RWPE1 (cell line): ENCODE measurements around the gene ANKRD12.

ENCODE experiments used
- CTCF ChIA-PET: fragments of 350-600 bp; sonication (Branson Sonifier 250); formaldehyde crosslinking; extraction: SDS; loops from one replicate; lab custom pipeline; 2021; lab: Yijun Ruan, JAX
- POLR2A ChIA-PET: fragments of 400-600 bp; formaldehyde crosslinking; extraction: SDS; loops from one replicate; lab custom pipeline; 2020; ENCODE audit warnings: antibody characterized with exemption; ENCODE audit not compliant: low non-redundant PET; lab: Yijun Ruan, JAX
- DNase-seq: peaks from one replicate; pipeline ENCODE4 v3.0.0; 2012; ENCODE audit warnings: low spot score
- H3K27ac ChIP-seq: fragments of 450-650 bp; 2 replicates; pipeline ENCODE4 v1.5.1; 2017
- CTCF ChIP-seq: fragments of 450-650 bp; conservative IDR thresholded peaks from 2 replicates; pipeline ENCODE4 v1.5.1; 2017; ENCODE audit warnings: low read depth, mild to moderate bottlenecking

Gene ANKRD12

DNA sequence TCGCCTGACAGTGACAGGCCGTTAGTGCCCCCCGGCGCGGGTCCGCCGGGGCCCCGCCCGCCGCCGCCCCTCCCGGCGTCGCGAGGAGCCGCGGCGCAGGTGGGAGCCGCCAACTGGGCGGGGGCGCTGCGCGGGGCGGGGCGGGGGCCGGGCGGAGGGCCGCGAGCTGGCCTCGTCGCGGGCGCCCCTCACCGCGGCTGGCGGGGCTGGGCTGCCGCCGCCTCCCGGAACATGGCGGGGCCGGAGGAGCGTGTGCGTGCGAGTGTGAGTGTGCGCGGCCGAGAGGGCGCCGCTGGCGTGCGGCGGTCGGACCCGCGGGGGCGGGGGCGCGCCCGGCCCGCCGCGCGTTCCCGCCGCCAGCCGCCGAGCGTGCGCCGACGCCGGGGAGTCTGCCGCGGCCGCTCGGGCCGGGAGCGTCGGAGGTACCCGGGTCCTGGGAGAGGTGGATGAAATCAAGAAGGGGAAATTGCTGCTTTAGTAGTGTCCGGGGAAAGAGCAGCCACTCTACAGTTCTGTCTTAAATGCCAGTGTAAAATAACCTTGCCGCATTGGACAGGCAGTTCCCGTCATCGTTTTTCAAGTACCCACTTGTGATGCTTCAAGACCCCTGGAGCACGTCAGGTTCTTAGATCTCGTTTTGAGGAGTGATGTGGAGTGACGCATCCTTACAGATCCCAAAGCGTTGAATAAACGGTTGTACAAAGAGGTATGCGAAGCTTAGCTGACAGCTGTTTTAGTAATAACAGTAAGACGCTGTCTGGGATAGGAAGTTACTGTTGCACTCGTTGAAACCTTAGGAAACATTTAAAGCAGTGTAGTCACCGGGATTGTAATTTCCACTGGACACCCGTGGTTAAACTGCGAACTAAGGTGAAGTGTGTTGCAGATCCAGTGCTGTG is 836 bp downstream of the ANKRD12 start:
- H3K27ac ChIP-seq: peak overlapping the region; percentile 100
- TF ChIP-seq CTCF: no peak
- peak; percentile 62 for DNase-seq
- CTCF ChIA-PET: interaction anchor here (1.3 kb wide), 1 partner anchor 64 kb away, joined by 3 read pairs; no protein-coding TSS in a partner anchor
- POLR2A ChIA-PET: interaction anchor here (0.9 to 1.1 kb wide), 2 partner anchors 21 to 35 kb away, joined by 3 to 6 read pairs; partner anchors contain the start of gene NDUFV2

- H3K27ac ChIP-seq: no peak overlapping the region
- no peak for DNase-seq
- POLR2A ChIA-PET: no interaction called here
- CTCF ChIA-PET: interaction anchor here (0.6 to 1.7 kb wide), 2 partner anchors 8 to 82 kb away, joined by 3 to 4 read pairs; no protein-coding TSS in a partner anchor
- TF ChIP-seq CTCF: no peak
These were observed 2.9 kb downstream of the ANKRD12 start for GRCh38 chr18:9139400-9140039.

GRCh38 chr18:9140381-9140780 is 3.8 kb downstream of the ANKRD12 start:
- TF ChIP-seq CTCF: no peak
- no peak overlapping the region for H3K27ac ChIP-seq
- no peak for DNase-seq
- ChIA-PET CTCF (no interaction called here), POLR2A (no interaction called here)

DNA sequence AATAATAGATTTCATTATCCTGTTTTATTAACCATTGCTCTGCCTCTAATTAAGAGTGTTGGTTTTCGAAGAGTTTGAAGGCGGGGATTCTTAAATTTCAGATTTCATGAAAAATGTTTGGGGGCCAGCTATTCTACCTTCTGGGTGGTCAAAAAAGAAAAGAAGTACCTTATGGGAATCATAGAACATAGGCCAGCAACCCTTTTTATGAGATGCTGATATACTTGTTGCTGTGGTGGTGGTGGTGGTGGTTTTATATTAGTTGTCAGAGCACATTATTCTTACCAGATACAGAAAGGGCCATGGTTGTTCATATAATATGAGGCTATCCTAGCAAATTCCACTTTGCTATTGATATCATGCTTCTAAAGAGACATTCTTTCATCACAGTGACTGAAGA is 4.4 kb downstream of the ANKRD12 start:
- no peak for TF ChIP-seq CTCF
- ChIA-PET POLR2A (no interaction called here), CTCF (interaction anchor here (1.4 kb wide), 1 partner anchor 68 kb away, joined by 3 read pairs; no protein-coding TSS in a partner anchor)
- DNase-seq: no peak
- no peak overlapping the region for H3K27ac ChIP-seq

- ChIA-PET POLR2A (no interaction called here), CTCF (interaction anchor here (0.7 to 1.8 kb wide), 2 partner anchors 37 to 73 kb away, joined by 4 to 10 read pairs; no protein-coding TSS in a partner anchor)
- TF ChIP-seq CTCF: no peak
- DNase-seq: no peak
- no peak overlapping the region for H3K27ac ChIP-seq
These were observed 9.6 kb downstream of the ANKRD12 start for GRCh38 chr18:9146224-9146623.
